Measurements from ENCODE around the gene WDFY4.

The WDFY4 gene

GRCh38 chr10:48744587-48744986 lies 59.9 kb downstream of the WDFY4 start:
- no peak for DNase-seq (ENCODE audit: low read depth)

GRCh38 chr10:48745662-48746245 lies 61.1 kb downstream of the WDFY4 start:
- DNase-seq (ENCODE audit: low read depth) = no peak

- no peak for DNase-seq (ENCODE audit: low read depth)
Measured at GRCh38 chr10:48748573-48748972, 63.9 kb downstream of the WDFY4 start.

- no peak for DNase-seq (ENCODE audit: low read depth)
Measured at GRCh38 chr10:48749254-48749787, 64.6 kb downstream of the WDFY4 start.

- no peak for DNase-seq (ENCODE audit: low read depth)
Measured at GRCh38 chr10:48750019-48750418, 65.3 kb downstream of the WDFY4 start.

- DNase-seq (ENCODE audit: low read depth) = no peak
Measured at GRCh38 chr10:48750991-48751390, 66.3 kb downstream of the WDFY4 start.

GRCh38 chr10:48751730-48752129 lies 67.1 kb downstream of the WDFY4 start:
- no peak for DNase-seq (ENCODE audit: low read depth)

- no peak for DNase-seq (ENCODE audit: low read depth)
Measured at GRCh38 chr10:48758411-48758810, 73.7 kb downstream of the WDFY4 start.

- no peak for DNase-seq (ENCODE audit: low read depth)
Measured at GRCh38 chr10:48759113-48759901, 74.6 kb downstream of the WDFY4 start.

- DNase-seq (ENCODE audit: low read depth) = no peak
Measured at GRCh38 chr10:48760983-48761382, 76.3 kb downstream of the WDFY4 start.

GRCh38 chr10:48762064-48763042 lies 77.7 kb downstream of the WDFY4 start:
- no peak for DNase-seq (ENCODE audit: low read depth)

- no peak for DNase-seq (ENCODE audit: low read depth)
Measured at GRCh38 chr10:48763403-48763965, 78.8 kb downstream of the WDFY4 start.

- DNase-seq (ENCODE audit: low read depth) = no peak
Measured at GRCh38 chr10:48764486-48764885, 79.8 kb downstream of the WDFY4 start.

- no peak for DNase-seq (ENCODE audit: low read depth)
Measured at GRCh38 chr10:48765039-48765438, 80.4 kb downstream of the WDFY4 start.

- no peak for DNase-seq (ENCODE audit: low read depth)
Measured at GRCh38 chr10:48765527-48765926, 80.9 kb downstream of the WDFY4 start.

GRCh38 chr10:48767373-48768143 lies 82.9 kb downstream of the WDFY4 start:
- no peak for DNase-seq (ENCODE audit: low read depth)

- no peak for DNase-seq (ENCODE audit: low read depth)
Measured at GRCh38 chr10:48768144-48768766, 83.6 kb downstream of the WDFY4 start.

- DNase-seq (ENCODE audit: low read depth) = no peak
Measured at GRCh38 chr10:48768926-48769325, 84.3 kb downstream of the WDFY4 start.

GRCh38 chr10:48769706-48770435 lies 85.2 kb downstream of the WDFY4 start:
- DNase-seq (ENCODE audit: low read depth) = no peak

- DNase-seq (ENCODE audit: low read depth) = no peak
Measured at GRCh38 chr10:48770561-48771089, 86.0 kb downstream of the WDFY4 start.
